GM23248 (cell line): Measurements from ENCODE around the gene AP5B1.

ENCODE experiments used
- EZH2 ChIP-seq: fragments of 200-600 bp; sonication (generic); IDR thresholded peaks from 2 replicates; pipeline ENCODE4 v1.6.1; 2018; ENCODE audit warnings: antibody characterized with exemption, mild to moderate bottlenecking; ENCODE audit not compliant: insufficient read depth, poor library complexity, severe bottlenecking
- EZH2phosphoT487 ChIP-seq: fragments of 200-600 bp; sonication (generic); IDR thresholded peaks from 2 replicates; pipeline ENCODE4 v1.6.1; 2018; ENCODE audit warnings: antibody characterized with exemption, moderate library complexity, mild to moderate bottlenecking, low read depth; ENCODE audit not compliant: insufficient read depth

DNA sequence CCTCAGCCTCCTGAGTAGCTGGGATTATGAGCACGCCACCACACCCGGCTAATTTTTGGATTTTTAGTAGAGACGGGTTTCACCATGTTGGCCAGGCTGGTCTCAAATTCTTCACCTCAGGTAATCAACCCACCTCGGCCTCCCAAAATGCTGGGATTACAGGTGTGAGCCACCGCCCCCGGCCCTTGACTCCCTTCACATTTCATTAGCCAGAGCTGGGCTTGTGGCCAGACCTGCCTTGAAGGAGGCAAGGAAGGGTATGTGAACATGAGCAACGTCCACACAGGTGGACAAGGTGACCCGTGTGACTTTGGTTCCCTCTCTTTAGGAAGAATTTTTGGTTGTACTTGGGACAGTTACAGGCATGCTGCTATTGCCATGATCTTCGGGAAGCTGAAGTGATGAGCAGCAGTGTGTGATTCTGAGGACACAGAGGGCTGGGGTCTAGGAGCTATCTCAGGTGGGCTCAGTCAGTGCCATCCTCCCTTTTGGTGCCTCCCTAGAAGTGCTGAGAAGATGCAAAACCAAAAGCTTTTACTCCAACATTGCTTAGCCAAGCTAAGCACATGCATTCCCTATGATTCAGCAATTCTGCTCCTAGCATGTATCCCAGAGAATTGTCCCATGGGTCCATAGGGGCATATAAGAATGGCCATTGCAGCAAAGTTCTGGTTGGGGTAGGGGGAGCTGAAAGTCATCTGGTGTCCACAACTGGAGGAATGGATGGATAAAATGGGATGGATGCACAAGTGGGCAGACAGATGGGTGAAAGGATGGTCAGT lies 6.1 kb downstream of the AP5B1 start:
- TF ChIP-seq EZH2 (no peak), EZH2phosphoT487 (no peak)
